Endodermal cell (in vitro differentiated cells): ENCODE data around the gene TLE4. TPM values are rescaled to one million over a fixed set of nuclear protein-coding genes. Genes with fewer than 3 reads are reported as not detected.

ENCODE experiments used
- DNase-seq: peaks from one replicate; pipeline ENCODE4 v3.0.0-alpha.2; 2017
- H3K27ac ChIP-seq: 2 replicates; pipeline ENCODE4 v1.5.1; 2013; ENCODE audit warnings: mild to moderate bottlenecking, low read depth, low read length, moderate library complexity
- H3K27me3 ChIP-seq: 2 replicates; pipeline ENCODE4 v1.6.1; 2013; ENCODE audit warnings: mild to moderate bottlenecking, low read length, moderate library complexity; ENCODE audit not compliant: insufficient read depth, control insufficient read depth, poor library complexity, severe bottlenecking
- H3K36me3 ChIP-seq: 2 replicates; pipeline ENCODE4 v1.7.0; 2013; ENCODE audit warnings: mild to moderate bottlenecking, low read length, moderate library complexity; ENCODE audit not compliant: control insufficient read depth, insufficient read depth
- H3K4me1 ChIP-seq: one replicate; pipeline ENCODE4 v1.7.0; 2013; ENCODE audit warnings: low read length; ENCODE audit not compliant: control insufficient read depth, insufficient read depth
- H3K4me3 ChIP-seq: 2 replicates; pipeline ENCODE4 v1.5.1; 2013; ENCODE audit warnings: mild to moderate bottlenecking, low read length, moderate library complexity
- H3K9ac ChIP-seq: 2 replicates; pipeline ENCODE4 v1.6.1; 2013; ENCODE audit warnings: mild to moderate bottlenecking, low read length, moderate library complexity; ENCODE audit not compliant: poor library complexity, severe bottlenecking; ENCODE audit errors: extremely low read depth
- H3K9me3 ChIP-seq: 2 replicates; pipeline ENCODE4 v1.6.1; 2013; ENCODE audit warnings: mild to moderate bottlenecking, low read length, moderate library complexity; ENCODE audit not compliant: control insufficient read depth
- H3K27ac Mint-ChIP-seq: 2 replicates; pipeline ENCODE4 v1.8.0; 2020; ENCODE audit warnings: mixed read lengths
- H3K27me3 Mint-ChIP-seq: 2 replicates; pipeline ENCODE4 v1.8.0; 2021; ENCODE audit warnings: mild to moderate bottlenecking, mixed read lengths; ENCODE audit not compliant: insufficient read depth
- H3K36me3 Mint-ChIP-seq: 2 replicates; pipeline ENCODE4 v1.8.0; 2020; ENCODE audit warnings: low read depth, mixed read lengths
- H3K4me1 Mint-ChIP-seq: 2 replicates; pipeline ENCODE4 v1.8.0; 2020; ENCODE audit warnings: mixed read lengths
- H3K4me3 Mint-ChIP-seq: 2 replicates; pipeline ENCODE4 v1.8.0; 2020; ENCODE audit warnings: mild to moderate bottlenecking, moderate library complexity, mixed read lengths
- H3K9me3 Mint-ChIP-seq: 2 replicates; pipeline ENCODE4 v1.8.0; 2020; ENCODE audit warnings: mild to moderate bottlenecking, mixed read lengths
- CTCF ChIP-seq: fragments of 200-600 bp; sonication (generic); conservative IDR thresholded peaks from 2 replicates; pipeline ENCODE4 v1.5.0; 2021; ENCODE audit warnings: antibody characterized with exemption, mild to moderate bottlenecking
- WGBS, 2 experiments: methylation state at CpG; one replicate each; pipeline versions ENCODE4 v1.1.5 to v1.1.7; 2013; ENCODE audit warnings: missing lambda C conversion rate in 2 of 2, mixed read lengths in 1 of 2; ENCODE audit not compliant: insufficient coverage in 1 of 2, insufficient read length in 1 of 2; 5-methylcytosine and 5-hydroxymethylcytosine counted together
- total RNA-seq, 2 donors: library from RNA; stranded (reverse); fragmentation: NEBNext Ultra II Directional in 1 of 2; extraction: Animal tissue kit (Norgen Biotek cat#: 25700) in 1 of 2; gene quantifications; 2 replicates in 1 of 2; 3 replicates in 1 of 2; pipeline ENCODE4 v1.2.1, GENCODE V29; 2021

The TLE4 gene
- total RNA-seq, 2 donors from 2014 or later, result 16.7 to 25.5 TPM

DNA sequence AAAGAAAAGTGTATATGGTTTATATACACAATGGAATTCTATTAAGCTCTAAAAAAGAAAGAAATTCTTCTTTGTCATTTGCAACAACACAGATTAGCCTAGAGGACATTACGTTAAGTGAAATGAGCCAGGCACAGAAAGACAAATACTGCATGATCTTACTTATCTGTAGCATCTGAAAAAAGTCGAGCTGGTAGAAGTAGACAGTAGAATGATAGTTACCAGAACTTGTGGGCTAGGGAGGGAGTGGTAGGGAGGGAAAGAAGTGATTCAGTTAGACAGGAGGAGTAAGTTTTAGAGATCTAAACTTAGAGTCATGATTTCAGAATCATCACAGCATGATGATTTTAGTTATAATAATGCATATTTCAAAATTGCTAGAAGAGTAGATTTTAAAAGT lies 184.6 kb downstream of the TLE4 start:
- no peak for DNase-seq
- H3K4me3 Mint-ChIP-seq, result no peak overlapping the region
- WGBS, 2 experiments, result 87 to 97% methylated on average over 2 of the region's 2 CpGs
- peaks cover 37% of the 10 kb centered on the region for H3K9me3 Mint-ChIP-seq
- Histone ChIP-seq H3K9me3 (peaks cover 27% of the 10 kb centered on the region), H3K27me3 (no peaks in the 10 kb centered on the region), H3K27ac (no peak overlapping the region), H3K9ac (no peak overlapping the region), H3K4me1 (no peaks in the 10 kb centered on the region), H3K36me3 (no peaks in the 10 kb centered on the region), H3K4me3 (no peak overlapping the region)
- peaks cover 5% of the 10 kb centered on the region for H3K36me3 Mint-ChIP-seq
- peaks cover 12% of the 10 kb centered on the region for H3K4me1 Mint-ChIP-seq
- H3K27me3 Mint-ChIP-seq, result peaks cover 16% of the 10 kb centered on the region
- H3K27ac Mint-ChIP-seq, result no peak overlapping the region
- TF ChIP-seq CTCF, result no peak

GRCh38 chr9:79757074-79757473 lies 185.3 kb downstream of the TLE4 start:
- H3K9ac ChIP-seq, result no peak overlapping the region
- peaks cover 6% of the 10 kb centered on the region for H3K27me3 ChIP-seq
- H3K4me1 ChIP-seq, result no peaks in the 10 kb centered on the region
- no peak overlapping the region for H3K4me3 ChIP-seq
- no peak for DNase-seq
- H3K4me3 Mint-ChIP-seq, result no peak overlapping the region
- peaks cover 12% of the 10 kb centered on the region for H3K4me1 Mint-ChIP-seq
- H3K9me3 Mint-ChIP-seq, result peaks cover 31% of the 10 kb centered on the region
- H3K27me3 Mint-ChIP-seq, result peaks cover 22% of the 10 kb centered on the region
- no peak for TF ChIP-seq CTCF
- peaks cover 2% of the 10 kb centered on the region for H3K36me3 Mint-ChIP-seq
- H3K9me3 ChIP-seq, result peaks cover 21% of the 10 kb centered on the region
- no peaks in the 10 kb centered on the region for H3K36me3 ChIP-seq
- no peak overlapping the region for H3K27ac ChIP-seq
- H3K27ac Mint-ChIP-seq, result no peak overlapping the region

GRCh38 chr9:79757881-79758669 lies 186.3 kb downstream of the TLE4 start:
- H3K27me3 Mint-ChIP-seq, result peaks cover 30% of the 10 kb centered on the region
- H3K27ac Mint-ChIP-seq, result no peak overlapping the region
- no peak overlapping the region for H3K4me3 Mint-ChIP-seq
- Histone ChIP-seq H3K4me3 (no peak overlapping the region), H3K27ac (no peak overlapping the region), H3K27me3 (peaks cover 16% of the 10 kb centered on the region), H3K4me1 (no peaks in the 10 kb centered on the region), H3K9ac (no peak overlapping the region), H3K36me3 (no peaks in the 10 kb centered on the region), H3K9me3 (peaks cover 11% of the 10 kb centered on the region)
- H3K36me3 Mint-ChIP-seq, result peaks cover 2% of the 10 kb centered on the region
- peaks cover 21% of the 10 kb centered on the region for H3K9me3 Mint-ChIP-seq
- peak; percentile 71 for TF ChIP-seq CTCF
- DNase-seq, result no peak
- peaks cover 12% of the 10 kb centered on the region for H3K4me1 Mint-ChIP-seq
- 67 to 77% methylated on average over 1 to 2 of the region's 2 CpGs for WGBS, 2 experiments
